HepG2 (cell line): Measurements from ENCODE around the gene BEST2. TPM values are rescaled to one million over a fixed set of nuclear protein-coding genes. Genes with fewer than 3 reads are reported as not detected.

ENCODE experiments used
- AHDC1 ChIP-seq: sonication (generic); formaldehyde crosslinking; IDR thresholded peaks from 2 replicates; pipeline ENCODE4 v1.5.1; 2020; ENCODE audit warnings: mild to moderate bottlenecking, missing genetic modification reagents, borderline replicate concordance
- ATF2 ChIP-seq: sonication (generic); formaldehyde crosslinking; IDR thresholded peaks from 2 replicates; pipeline ENCODE4 v1.4.0; 2020; ENCODE audit warnings: missing genetic modification reagents
- HNF4A ChIP-seq: sonication (generic); formaldehyde crosslinking; IDR thresholded peaks from 2 replicates; pipeline ENCODE4 v1.4.0; 2020; ENCODE audit warnings: missing genetic modification reagents
- JARID2 ChIP-seq: sonication (generic); formaldehyde crosslinking; IDR thresholded peaks from 2 replicates; pipeline ENCODE4 v1.8.1; 2023; ENCODE audit warnings: missing genetic modification reagents, inconsistent platforms; ENCODE audit not compliant: insufficient replicate concordance
- KAT2B ChIP-seq: fragments of 150-350 bp; IDR thresholded peaks from 2 replicates; pipeline ENCODE4 v1.6.1; 2014; ENCODE audit warnings: low read depth, low read length, borderline replicate concordance
- MEIS1 ChIP-seq: sonication (generic); formaldehyde crosslinking; IDR thresholded peaks from 2 replicates; pipeline ENCODE4 v1.9.0; 2021; ENCODE audit warnings: mild to moderate bottlenecking, missing genetic modification reagents, moderate library complexity, borderline replicate concordance
- MLLT10 ChIP-seq: sonication (generic); formaldehyde crosslinking; IDR thresholded peaks from 2 replicates; pipeline ENCODE4 v1.4.0; 2020; ENCODE audit warnings: missing genetic modification reagents
- NCOA5 ChIP-seq: sonication (generic); formaldehyde crosslinking; IDR thresholded peaks from 2 replicates; pipeline ENCODE4 v1.4.0; 2020; ENCODE audit warnings: missing genetic modification reagents
- PRPF4 ChIP-seq: fragments of 200-400 bp; formaldehyde crosslinking; IDR thresholded peaks from 2 replicates; pipeline ENCODE4 v1.6.1; 2016; ENCODE audit warnings: low read length, low read depth; ENCODE audit not compliant: poor library complexity, severe bottlenecking
- TBX3 ChIP-seq: fragments of 450-650 bp; IDR thresholded peaks from 2 replicates; pipeline ENCODE4 v1.6.1; 2017; ENCODE audit warnings: antibody characterized with exemption, mild to moderate bottlenecking, inconsistent platforms, borderline replicate concordance
- TEAD2 ChIP-seq: sonication (generic); formaldehyde crosslinking; IDR thresholded peaks from 2 replicates; pipeline ENCODE4 v1.9.0; 2021; ENCODE audit warnings: missing genetic modification reagents
- ZNF234 ChIP-seq: sonication (generic); formaldehyde crosslinking; conservative IDR thresholded peaks from 2 replicates; pipeline ENCODE4 v1.5.1; 2020; ENCODE audit warnings: mild to moderate bottlenecking, missing genetic modification reagents
- ZNF761 ChIP-seq: sonication (generic); formaldehyde crosslinking; conservative IDR thresholded peaks from 2 replicates; pipeline ENCODE4 v1.4.0; 2020; ENCODE audit warnings: mild to moderate bottlenecking, missing genetic modification reagents
- ZNF768 ChIP-seq: sonication (generic); formaldehyde crosslinking; IDR thresholded peaks from 2 replicates; pipeline ENCODE4 v1.4.0; 2020; ENCODE audit warnings: missing genetic modification reagents
- polyA plus RNA-seq, 8 experiments: library from polyadenylated mRNA; depleted of rRNA in 3 of 8; stranded (reverse) in 7 of 8; unstranded in 1 of 8; fragments of >200 nt; fragmentation: Illumina TruSeq in 4 of 8; extraction: Trizol in 4 of 8; gene quantifications; 2 replicates each; pipeline versions ENCODE4 v1.2.1 to v1.2.3, GENCODE V29; 2011 to 2016; ENCODE audit warnings: low read depth in 4 of 8, missing spikeins in 1 of 8, mixed read lengths in 1 of 8; ENCODE audit not compliant: insufficient read depth in 1 of 8
- total RNA-seq, 5 experiments: library from RNA; depleted of rRNA; stranded (reverse); fragments of >200 nt; fragmentation: Illumina TruSeq; extraction: Trizol; gene quantifications; 2 replicates each; pipeline ENCODE4 v1.2.3, GENCODE V29; 2016; ENCODE audit warnings: low read depth in 1 of 5
- TF ChIP-seq, protein P1 (sequence below): sonication (generic); formaldehyde crosslinking; IDR thresholded peaks from 2 replicates; pipeline ENCODE4 v1.4.0; 2020; ENCODE audit warnings: missing genetic modification reagents
- TF ChIP-seq, protein P2 (sequence below): sonication (generic); formaldehyde crosslinking; IDR thresholded peaks from 2 replicates; pipeline ENCODE4 v1.4.0; 2020; ENCODE audit warnings: missing genetic modification reagents
- TF ChIP-seq, protein P3 (sequence below): sonication (generic); formaldehyde crosslinking; IDR thresholded peaks from 2 replicates; pipeline ENCODE4 v1.4.0; 2020; ENCODE audit warnings: mild to moderate bottlenecking, low read depth, missing genetic modification reagents

The BEST2 gene
- total and polyA plus RNA-seq, 2 of the 13 experiments (the other 11 are each of a cell fraction or from before 2014, with no cell fraction given) = not detected

GRCh38 chr19:12793290-12794195 is 42.0 kb downstream of the BEST2 start (continued):
- no peak for TF ChIP-seq JARID2 (CRISPR knock-in tag)
- TF ChIP-seq NCOA5 (CRISPR knock-in tag) = no peak
- no peak for TF ChIP-seq TBX3
- TF ChIP-seq, protein P1, sequence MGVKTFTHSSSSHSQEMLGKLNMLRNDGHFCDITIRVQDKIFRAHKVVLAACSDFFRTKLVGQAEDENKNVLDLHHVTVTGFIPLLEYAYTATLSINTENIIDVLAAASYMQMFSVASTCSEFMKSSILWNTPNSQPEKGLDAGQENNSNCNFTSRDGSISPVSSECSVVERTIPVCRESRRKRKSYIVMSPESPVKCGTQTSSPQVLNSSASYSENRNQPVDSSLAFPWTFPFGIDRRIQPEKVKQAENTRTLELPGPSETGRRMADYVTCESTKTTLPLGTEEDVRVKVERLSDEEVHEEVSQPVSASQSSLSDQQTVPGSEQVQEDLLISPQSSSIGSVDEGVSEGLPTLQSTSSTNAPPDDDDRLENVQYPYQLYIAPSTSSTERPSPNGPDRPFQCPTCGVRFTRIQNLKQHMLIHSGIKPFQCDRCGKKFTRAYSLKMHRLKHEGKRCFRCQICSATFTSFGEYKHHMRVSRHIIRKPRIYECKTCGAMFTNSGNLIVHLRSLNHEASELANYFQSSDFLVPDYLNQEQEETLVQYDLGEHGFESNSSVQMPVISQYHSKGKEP (CRISPR knock-in tag) = peak; percentile 62; the same call in 1 of the 2 replicates
- TF ChIP-seq TEAD2 = no peak
- no peak for TF ChIP-seq KAT2B
- TF ChIP-seq MEIS1 (CRISPR knock-in tag) = no peak; the same call in 1 of the 2 replicates
- no peak for TF ChIP-seq MLLT10 (CRISPR knock-in tag)
- TF ChIP-seq ZNF761 (CRISPR knock-in tag) = peak; percentile 80; the same call in 1 of the 2 replicates
- TF ChIP-seq, protein P2, sequence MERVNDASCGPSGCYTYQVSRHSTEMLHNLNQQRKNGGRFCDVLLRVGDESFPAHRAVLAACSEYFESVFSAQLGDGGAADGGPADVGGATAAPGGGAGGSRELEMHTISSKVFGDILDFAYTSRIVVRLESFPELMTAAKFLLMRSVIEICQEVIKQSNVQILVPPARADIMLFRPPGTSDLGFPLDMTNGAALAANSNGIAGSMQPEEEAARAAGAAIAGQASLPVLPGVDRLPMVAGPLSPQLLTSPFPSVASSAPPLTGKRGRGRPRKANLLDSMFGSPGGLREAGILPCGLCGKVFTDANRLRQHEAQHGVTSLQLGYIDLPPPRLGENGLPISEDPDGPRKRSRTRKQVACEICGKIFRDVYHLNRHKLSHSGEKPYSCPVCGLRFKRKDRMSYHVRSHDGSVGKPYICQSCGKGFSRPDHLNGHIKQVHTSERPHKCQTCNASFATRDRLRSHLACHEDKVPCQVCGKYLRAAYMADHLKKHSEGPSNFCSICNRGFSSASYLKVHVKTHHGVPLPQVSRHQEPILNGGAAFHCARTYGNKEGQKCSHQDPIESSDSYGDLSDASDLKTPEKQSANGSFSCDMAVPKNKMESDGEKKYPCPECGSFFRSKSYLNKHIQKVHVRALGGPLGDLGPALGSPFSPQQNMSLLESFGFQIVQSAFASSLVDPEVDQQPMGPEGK = peak; percentile 64
- TF ChIP-seq AHDC1 = no peak
- TF ChIP-seq ZNF768 = no peak; the same call in none of the 2 replicates
- TF ChIP-seq ATF2 (CRISPR knock-in tag) = no peak
- no peak for TF ChIP-seq PRPF4
- no peak for TF ChIP-seq ZNF234 (CRISPR knock-in tag)
- no peak for TF ChIP-seq HNF4A (CRISPR knock-in tag)
- TF ChIP-seq, protein P3, sequence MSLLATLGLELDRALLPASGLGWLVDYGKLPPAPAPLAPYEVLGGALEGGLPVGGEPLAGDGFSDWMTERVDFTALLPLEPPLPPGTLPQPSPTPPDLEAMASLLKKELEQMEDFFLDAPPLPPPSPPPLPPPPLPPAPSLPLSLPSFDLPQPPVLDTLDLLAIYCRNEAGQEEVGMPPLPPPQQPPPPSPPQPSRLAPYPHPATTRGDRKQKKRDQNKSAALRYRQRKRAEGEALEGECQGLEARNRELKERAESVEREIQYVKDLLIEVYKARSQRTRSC (CRISPR knock-in tag) = no peak
